HG03558 (cell line): ENCODE measurements around the gene FGFR4.
"Not testable (repeated sequence)": the region's sequence is repeated elsewhere in the genome, so short reads cannot be mapped to it uniquely, and the experiment has no call there.

Experiments
- ATAC-seq: cut with Tn5 transposase; IDR thresholded peaks from one replicate; pipeline ENCODE4 v1.9.1; 2021; ENCODE audit warnings: moderate number of reproducible peaks; ENCODE audit not compliant: unreplicated experiment; ENCODE audit errors: extremely low read depth

Gene FGFR4

DNA sequence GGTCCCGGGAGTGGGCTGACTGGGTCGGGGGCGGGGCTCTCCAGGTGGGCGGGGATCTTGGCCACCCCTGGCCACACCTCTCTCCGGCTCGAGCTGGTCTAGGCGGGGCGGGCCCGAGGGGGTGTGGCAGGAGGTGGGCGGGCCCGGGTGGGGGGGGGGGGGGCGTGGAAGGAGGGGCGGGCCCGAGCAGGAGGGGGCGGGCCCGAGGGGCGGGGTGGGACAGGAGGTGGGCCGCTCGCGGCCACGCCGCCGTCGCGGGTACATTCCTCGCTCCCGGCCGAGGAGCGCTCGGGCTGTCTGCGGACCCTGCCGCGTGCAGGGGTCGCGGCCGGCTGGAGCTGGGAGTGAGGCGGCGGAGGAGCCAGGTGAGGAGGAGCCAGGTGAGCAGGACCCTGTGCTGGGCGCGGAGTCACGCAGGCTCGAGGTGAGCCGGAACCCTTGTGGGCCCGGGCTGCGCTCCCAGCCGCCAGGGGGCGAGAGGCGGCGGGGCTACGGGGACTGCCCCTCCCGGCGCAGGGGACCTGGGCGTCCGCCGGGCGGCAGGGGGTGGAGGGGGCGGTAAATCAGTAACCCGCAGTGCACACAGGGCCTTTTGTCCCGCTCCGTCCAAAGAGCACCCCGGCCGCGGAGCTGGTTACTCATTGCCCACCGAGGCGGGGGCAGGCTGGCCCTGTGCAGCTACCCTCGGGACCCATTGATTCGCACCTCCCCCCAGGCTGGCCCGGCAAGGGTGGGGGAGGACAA is at the start of gene FGFR4:
Gene FGFR4, plus strand, starts transcription at position 262 of the 744 bp plus-strand sequence. CDS start 2,688 bp downstream, outside the sequence.
- ATAC-seq: no peak

GRCh38 chr5:177036921-177037320 is 49.8 kb upstream of the FGFR4 start:
- ATAC-seq: no peak

DNA sequence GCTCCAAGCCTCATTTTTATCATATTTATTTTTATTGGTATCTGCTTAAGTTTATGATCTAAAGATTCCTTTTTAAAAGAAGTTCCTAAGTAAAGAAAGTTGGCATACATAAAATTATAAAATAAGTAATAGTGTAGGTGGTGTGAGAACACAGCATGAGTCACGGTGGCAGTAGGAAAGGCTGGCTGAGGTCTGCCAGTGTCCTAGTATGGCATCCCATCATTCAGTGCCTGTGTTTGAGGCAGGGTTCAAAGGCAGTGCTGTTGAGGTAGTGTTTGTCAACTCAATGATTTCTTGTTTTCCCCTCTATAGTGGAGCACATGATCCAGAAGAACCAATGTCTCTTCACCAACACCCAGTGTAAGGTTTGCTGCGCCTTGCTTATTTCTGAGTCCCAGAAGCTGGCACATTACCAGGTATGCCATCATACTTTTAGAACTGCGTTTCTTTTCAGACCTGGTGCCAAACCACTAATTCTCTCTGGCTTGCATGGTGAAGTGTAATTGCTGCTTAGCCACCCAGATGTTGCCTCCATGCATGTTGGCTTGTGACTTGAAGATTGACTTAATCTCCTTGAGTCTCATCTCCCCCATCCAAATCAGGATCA is 45.8 kb upstream of the FGFR4 start:
- no peak for ATAC-seq

GRCh38 chr5:177041936-177042335 is 44.8 kb upstream of the FGFR4 start:
- ATAC-seq: no peak

DNA sequence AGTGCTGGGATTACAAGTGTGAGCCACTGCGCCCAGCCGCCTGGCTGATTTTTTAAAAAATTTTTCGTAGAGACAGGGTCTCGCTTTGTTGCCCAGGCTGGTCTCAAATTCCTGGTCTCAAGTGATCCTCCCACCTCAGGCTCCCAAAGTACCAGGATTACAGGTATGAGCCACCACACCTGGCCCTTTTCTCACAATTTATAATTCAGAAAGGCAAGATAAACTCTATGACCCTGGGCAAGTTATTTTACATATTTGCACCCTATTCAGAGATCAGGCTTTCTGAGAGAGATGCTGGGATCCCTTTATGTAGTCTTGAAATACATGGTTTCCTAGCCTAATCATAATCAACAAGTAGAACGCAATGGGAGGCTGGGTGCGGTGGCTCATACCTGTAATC is 43.6 kb upstream of the FGFR4 start:
- no peak for ATAC-seq

DNA sequence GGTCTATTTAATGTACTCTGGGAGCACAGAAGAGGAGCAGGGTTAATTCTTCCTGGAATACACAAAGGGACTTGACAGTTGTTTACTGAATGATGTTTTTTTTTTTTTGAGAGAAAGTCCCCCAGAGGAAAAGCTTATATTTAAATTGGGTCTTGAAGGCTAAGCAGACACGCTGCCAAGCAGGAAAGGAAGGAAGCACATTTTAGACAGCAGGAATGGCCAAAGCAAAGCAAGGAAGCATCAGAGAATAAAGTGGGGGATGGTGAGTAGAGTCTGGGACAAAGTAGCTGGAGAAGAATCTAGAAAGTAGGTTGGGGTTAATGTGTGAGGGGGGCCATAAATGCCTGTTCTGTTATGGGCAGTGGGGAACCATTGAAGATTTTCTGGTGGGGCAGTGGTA is 42.8 kb upstream of the FGFR4 start:
- ATAC-seq: no peak

DNA sequence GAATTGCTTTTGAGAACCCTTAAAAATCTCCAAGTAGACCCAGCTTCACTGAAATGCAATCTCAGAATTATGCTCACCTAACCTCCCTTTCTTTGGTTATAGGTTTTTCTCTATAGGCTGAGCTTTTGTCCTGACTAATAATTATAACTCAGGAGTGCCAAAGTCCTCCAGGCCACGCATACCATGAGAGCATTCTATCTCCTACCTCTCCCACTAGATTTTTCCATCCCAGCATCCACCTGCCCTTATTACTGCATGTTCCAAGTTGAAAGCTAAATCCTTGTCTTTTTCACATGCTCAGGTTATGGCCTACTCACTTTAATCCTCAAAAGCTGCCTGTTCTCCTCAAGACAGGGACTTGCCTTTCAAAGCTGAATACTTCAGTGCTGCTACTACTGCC is 42.1 kb upstream of the FGFR4 start:
- ATAC-seq: no peak

- no peak for ATAC-seq
Measured at GRCh38 chr5:177045631-177046030, 41.1 kb upstream of the FGFR4 start.

- ATAC-seq: not testable (repeated sequence)
Measured at GRCh38 chr5:177048531-177048930, 38.2 kb upstream of the FGFR4 start.

DNA sequence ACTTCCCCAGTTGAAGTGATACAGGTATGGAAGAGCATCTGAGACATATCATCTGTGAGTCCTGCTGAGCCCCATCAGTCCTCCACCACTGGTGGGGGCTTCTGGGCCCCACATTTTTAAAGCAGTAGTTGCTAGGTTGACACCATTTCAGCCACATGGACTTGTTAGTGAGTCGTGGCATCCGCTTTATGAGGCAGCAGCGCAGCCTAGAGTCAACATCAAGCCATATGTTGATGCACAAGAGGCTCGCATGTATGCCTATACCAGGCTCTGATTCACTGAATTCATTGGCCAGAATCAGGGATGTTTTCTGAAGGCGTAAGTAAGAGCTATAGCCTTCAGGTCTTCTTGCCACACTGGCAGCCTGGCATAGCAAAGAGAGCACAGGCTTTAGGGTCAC is 37.4 kb upstream of the FGFR4 start:
- no peak for ATAC-seq

DNA sequence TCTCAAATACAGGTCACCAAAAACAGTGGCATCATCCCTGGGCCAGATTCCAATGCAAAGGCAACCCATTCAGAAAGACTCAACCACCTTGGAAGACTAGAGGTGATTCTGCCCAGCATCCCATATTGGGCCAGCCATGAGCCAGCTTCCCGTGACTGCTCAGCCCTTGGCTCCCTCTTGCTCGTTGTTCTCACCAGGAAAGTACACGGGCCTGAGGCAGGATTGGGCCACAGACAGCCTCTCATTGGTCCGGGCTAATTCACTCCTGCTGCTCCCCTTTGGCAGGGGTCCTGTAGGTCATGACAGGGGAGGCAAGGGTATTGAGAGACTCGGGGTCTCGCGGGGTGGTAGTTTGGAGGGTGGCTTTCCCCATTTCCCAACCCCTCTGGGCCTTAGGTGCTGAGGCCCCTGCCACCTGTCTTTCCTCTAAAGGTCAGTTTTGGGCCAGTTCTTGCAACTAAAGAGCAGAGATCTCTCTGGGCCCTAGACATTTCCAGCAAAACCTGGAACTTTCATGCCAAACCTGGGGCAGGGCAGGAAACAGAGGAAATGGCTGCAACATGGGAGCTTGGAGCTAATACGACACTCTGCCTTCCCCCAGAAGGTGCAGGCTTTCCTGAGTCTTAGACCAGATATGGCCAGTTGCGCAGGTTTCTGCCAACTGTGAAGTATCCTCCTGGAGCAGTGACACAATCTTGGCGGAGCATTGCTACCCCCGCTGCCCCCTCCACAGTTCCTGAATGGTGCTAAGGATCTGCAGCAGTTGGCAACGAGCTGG is 22.0 kb upstream of the FGFR4 start:
- ATAC-seq: no peak

DNA sequence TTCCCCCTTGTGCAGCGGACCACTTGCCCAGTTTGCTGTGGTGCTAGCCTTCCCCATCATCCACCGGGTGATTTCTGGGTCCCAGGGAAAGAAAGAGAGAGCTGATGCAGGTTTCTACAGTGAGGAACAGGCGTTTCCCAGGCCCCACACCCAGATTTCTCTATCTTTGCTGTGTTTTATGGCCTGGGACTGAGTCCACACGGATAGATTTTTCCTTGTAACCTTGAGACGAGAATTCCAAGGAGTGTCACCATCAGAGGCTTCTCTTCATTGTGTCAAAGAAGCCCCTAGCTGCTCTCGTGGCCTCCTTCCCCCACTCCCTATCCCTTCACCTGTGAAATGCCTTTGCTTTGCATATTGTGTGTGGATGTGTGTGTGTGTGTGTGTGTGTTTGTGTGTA is 21.2 kb upstream of the FGFR4 start:
- ATAC-seq: no peak

GRCh38 chr5:177066224-177066623 is 20.5 kb upstream of the FGFR4 start:
- no peak for ATAC-seq

- ATAC-seq: no peak
Measured at GRCh38 chr5:177067503-177067902, 19.2 kb upstream of the FGFR4 start.

DNA sequence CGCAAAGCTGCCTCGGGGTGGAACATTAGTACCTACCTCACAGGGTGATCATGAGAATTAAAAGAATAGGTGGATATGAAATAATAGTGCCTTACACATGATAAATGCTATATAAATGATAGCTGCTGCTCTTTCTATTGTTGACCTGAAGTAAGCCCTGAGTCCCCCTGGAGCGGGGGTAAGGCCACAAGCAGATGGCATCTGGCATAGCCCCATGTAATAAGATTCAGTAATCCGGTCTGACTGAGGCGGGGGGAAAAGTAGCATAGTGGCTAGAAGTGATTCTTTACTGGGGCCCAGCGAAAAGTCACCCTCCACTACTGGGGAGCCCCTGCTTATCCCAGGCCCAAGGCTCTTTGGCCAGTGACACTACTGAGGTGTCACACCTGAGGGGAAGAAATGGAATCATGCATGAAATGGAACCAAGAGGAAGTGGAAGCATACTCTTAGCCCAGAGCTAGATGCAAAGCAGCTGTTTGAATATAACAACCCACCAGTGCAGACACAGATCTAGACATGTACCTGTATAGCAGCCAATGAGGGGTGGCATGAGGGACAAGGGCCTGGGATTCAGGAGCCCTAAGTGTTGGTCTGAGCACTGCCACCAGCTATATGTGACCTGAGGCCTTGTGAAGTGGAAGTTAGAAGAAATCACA is 16.1 kb upstream of the FGFR4 start:
- no peak for ATAC-seq

- no peak for ATAC-seq
Measured at GRCh38 chr5:177071666-177072385, 14.9 kb upstream of the FGFR4 start.

- ATAC-seq: no peak
Measured at GRCh38 chr5:177077335-177077734, 9.4 kb upstream of the FGFR4 start.

- ATAC-seq: no peak
Measured at GRCh38 chr5:177079606-177080005, 7.1 kb upstream of the FGFR4 start.

DNA sequence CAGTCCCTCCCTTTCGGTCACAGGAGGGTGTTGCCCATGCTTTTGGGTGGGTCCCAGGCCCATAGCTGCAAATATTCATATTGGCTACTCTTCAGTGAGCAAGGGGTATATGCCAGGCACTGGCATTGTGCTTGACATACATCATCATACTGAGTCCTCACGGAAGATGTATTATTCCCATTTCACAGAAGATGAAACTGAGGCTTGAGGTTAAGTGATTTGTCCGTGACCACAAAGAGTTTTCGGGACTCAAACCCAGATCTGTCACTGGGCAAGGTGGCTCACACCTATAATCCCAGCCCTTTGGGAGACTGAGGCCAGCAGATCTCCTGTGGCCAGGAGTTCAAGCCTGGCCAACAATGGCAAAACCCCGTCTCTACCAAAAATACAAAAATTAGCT is 6.5 kb upstream of the FGFR4 start:
- ATAC-seq: no peak

GRCh38 chr5:177081859-177082258 is 4.9 kb upstream of the FGFR4 start:
- no peak for ATAC-seq
